Measurements from ENCODE around the gene TXNDC11.

Gene TXNDC11

DNA sequence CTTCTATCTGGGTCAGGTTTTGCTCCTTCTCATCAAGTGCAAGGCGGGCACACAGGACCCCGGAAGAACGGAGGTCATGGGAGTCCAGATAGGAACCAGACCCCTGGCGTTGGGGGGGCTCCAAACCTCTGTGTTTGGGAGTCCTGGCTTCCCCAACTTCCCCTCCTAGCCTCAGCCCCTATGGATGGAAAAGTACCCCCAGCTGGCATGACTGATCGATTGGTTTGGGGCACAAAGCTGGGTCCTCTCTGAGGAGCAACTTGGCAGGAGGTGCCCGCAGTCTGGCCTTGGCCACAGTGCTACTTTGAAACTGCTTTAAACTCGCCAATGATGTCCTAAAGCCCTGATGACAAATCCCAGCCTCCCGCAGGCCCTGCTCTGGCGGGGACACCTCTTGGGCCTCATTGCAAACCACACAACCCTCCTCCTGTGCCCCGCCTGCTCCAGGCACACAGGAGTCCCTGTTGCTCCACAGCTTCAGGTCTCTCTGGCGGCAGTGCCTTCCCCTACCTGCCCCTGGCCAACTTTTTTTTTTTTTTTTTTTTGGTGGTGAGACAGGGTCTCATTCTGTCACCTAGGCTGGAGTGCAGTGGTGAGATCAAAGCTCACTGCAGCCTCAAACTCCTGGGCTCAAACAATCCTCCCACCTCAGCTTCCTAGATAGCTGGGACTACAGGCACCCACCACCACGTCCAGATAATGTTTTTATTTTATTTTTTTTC, 112.5 kb downstream of the TXNDC11 start:
- no peak for DNase-seq (ENCODE audit: low spot score)

Measured in activated CD4-positive, alpha-beta T cell treated with anti-CD3 and anti-CD28 coated beads, Interleukin-2, Interleukin-4, amounts not matched to agents 100 ng/mL and 50 ng/mL, durations not matched to agents 16 hours and 8 hours (primary cell).